Right ventricle myocardium inferior (tissue), 1 donor: ENCODE data around the gene PRSS27. TPM values are rescaled to one million over a fixed set of nuclear protein-coding genes. Genes with fewer than 3 reads are reported as not detected.
A peak's percentile ranks its signal among the peaks of the same experiment; 100 is the strongest.
"Not testable (repeated sequence)": the region's sequence is repeated elsewhere in the genome, so short reads cannot be mapped to it uniquely, and the experiment has no call there.

ENCODE experiments used
- ATAC-seq: fragments of 200-7000 bp; cut with Tn5 transposase; one replicate; pipeline ENCODE4 v1.9.1; 2020; ENCODE audit warnings: mild to moderate bottlenecking, moderate library complexity
- DNase-seq: peaks from one replicate; pipeline ENCODE4 v3.0.0; 2021; ENCODE audit errors: missing footprints
- intact Hi-C: fragments of 100-400 bp; cut with DNase I; formaldehyde crosslinking; loops from one replicate; pipeline ENCODE4 v1.11.0; 2022
- total RNA-seq: library from RNA; stranded (reverse); fragmentation: NEBNext Ultra II Directional; extraction: Animal tissue kit (Norgen Biotek cat#: 25700); gene quantifications from one replicate; pipeline ENCODE4 v1.2.1, GENCODE V29; 2021
- donor health status: DM: no; HTN: yes; CAD: no; lungs with severe emphysema.

PRSS27 gene
- total RNA-seq, 1 donor from 2014 or later = 0.30 TPM

- ATAC-seq, intact Hi-C loops: not testable (repeated sequence)
- DNase-seq = peak; percentile 88
These were observed 50.0 kb downstream of the PRSS27 start for GRCh38 chr16:2670017-2670416.

GRCh38 chr16:2669587-2669986, 50.4 kb downstream of the PRSS27 start:
- DNase-seq, intact Hi-C loops, ATAC-seq: not testable (repeated sequence)

GRCh38 chr16:2666671-2667070, 53.4 kb downstream of the PRSS27 start:
- ATAC-seq, intact Hi-C loops, DNase-seq: not testable (repeated sequence)

GRCh38 chr16:2664574-2664982, 55.4 kb downstream of the PRSS27 start:
- DNase-seq (no peak), ATAC-seq (no peak)
- intact Hi-C loops = no loop called here

GRCh38 chr16:2663553-2664546, 56.2 kb downstream of the PRSS27 start:
- intact Hi-C loops = no loop called here
- no peak for DNase-seq
- ATAC-seq = peak; percentile 61

Other genes starting within 250 kb of the PRSS27 start
- gene NTN3, start 248.9 kb downstream of the PRSS27 start, total RNA-seq = 0.19 TPM
- 14.8 TPM for gene TBC1D24, start 245.1 kb downstream of the PRSS27 start, total RNA-seq
- gene ATP6V0C, start 206.3 kb downstream of the PRSS27 start, total RNA-seq = 137 TPM
- 16.2 TPM for gene AMDHD2, start 199.9 kb downstream of the PRSS27 start, total RNA-seq
- not detected for gene CEMP1, start 188.8 kb downstream of the PRSS27 start, total RNA-seq
- gene PDPK1, start 182.2 kb downstream of the PRSS27 start, total RNA-seq = 47.1 TPM
- gene KCTD5, start 37.7 kb downstream of the PRSS27 start, total RNA-seq = 10.5 TPM
- 239 TPM for gene SRRM2, start 32.4 kb upstream of the PRSS27 start, total RNA-seq
- 336 TPM for gene ELOB, start 57.1 kb upstream of the PRSS27 start, total RNA-seq
- gene PRSS33, start 67.3 kb upstream of the PRSS27 start, total RNA-seq = not detected
- not detected for gene PRSS41, start 78.2 kb upstream of the PRSS27 start, total RNA-seq
- not detected for gene PRSS21, start 97.0 kb upstream of the PRSS27 start, total RNA-seq
- gene ZG16B, start 110.1 kb upstream of the PRSS27 start, total RNA-seq = 0.35 TPM
- gene PRSS22, start 137.9 kb upstream of the PRSS27 start, total RNA-seq = not detected
- gene FLYWCH2, start 163.0 kb upstream of the PRSS27 start, total RNA-seq = 31.3 TPM
- gene FLYWCH1, start 191.7 kb upstream of the PRSS27 start, total RNA-seq = 34.5 TPM
- not detected for gene KREMEN2, start 244.1 kb upstream of the PRSS27 start, total RNA-seq
- 11.4 TPM for gene PAQR4, start 249.1 kb upstream of the PRSS27 start, total RNA-seq